GM06990 (cell line): ENCODE measurements around the gene C2CD4D.

Source experiments
- DNase-seq: peaks from one replicate; pipeline ENCODE4 v3.0.0-alpha.2; 2011; ENCODE audit not compliant: insufficient read length; ENCODE audit errors: extremely low read depth
- H3K27me3 ChIP-seq: replicated peaks from 2 replicates; pipeline ENCODE4 v1.6.0; 2011; ENCODE audit warnings: low read length; ENCODE audit not compliant: control insufficient read depth, insufficient read depth
- H3K36me3 ChIP-seq: 2 replicates; pipeline ENCODE4 v1.5.1; 2011; ENCODE audit warnings: low read length; ENCODE audit not compliant: control insufficient read depth, insufficient read depth
- H3K4me3 ChIP-seq: replicated peaks from 2 replicates; pipeline ENCODE4 v1.5.1; 2011; ENCODE audit warnings: low read depth, mild to moderate bottlenecking, control low read depth, low read length
- TF ChIP-seq, protein P1 (sequence below): IDR thresholded peaks from 2 replicates; pipeline ENCODE4 v1.5.1; 2011; ENCODE audit warnings: low read length, control low read depth, mild to moderate bottlenecking, inconsistent platforms; ENCODE audit not compliant: insufficient read depth, poor library complexity, severe bottlenecking

C2CD4D gene

DNA sequence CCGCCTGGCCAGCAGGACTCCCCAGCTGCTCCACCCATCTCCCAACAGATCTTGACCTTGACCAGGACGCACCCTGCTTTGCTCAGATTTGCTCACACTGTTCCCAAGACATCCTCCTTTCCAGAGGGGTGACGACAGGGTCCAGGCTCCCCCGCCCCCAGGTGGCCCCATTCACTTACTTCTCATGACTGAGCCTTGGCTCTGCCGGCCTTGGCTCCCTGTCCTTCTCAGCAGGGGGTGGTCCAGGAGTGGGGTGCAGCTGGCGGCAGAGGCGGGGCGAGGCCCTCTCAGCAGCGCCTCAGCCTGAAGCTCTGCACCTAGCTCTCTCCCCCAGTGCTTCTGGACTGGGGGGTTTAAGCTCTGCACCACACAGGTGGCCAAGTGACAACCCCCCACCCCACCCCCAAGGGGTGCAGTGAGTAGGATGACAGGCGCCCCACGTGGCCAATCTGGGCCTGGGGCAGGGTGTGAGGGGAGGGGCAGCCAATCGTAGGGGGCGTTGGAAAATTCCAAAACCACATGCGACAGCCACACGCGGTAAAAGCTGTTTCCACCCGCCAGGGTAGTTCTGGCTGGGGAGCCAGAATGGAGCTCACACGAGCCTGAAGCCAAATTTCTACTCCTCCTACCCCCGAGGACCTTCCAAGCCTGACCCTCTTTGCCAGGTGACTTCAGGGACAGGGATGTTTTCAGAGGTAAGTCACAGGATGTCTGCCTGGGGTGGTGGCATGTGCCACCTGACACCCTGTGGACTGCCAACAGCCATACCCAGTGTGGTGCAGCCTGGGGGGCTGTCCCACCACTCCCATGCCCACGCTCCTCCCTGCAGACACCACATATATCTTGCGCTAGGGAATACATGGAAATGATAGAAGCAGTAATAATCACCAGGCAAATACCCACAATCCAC, 13.6 kb downstream of the C2CD4D start:
- DNase-seq: no peak
- TF ChIP-seq, protein P1, sequence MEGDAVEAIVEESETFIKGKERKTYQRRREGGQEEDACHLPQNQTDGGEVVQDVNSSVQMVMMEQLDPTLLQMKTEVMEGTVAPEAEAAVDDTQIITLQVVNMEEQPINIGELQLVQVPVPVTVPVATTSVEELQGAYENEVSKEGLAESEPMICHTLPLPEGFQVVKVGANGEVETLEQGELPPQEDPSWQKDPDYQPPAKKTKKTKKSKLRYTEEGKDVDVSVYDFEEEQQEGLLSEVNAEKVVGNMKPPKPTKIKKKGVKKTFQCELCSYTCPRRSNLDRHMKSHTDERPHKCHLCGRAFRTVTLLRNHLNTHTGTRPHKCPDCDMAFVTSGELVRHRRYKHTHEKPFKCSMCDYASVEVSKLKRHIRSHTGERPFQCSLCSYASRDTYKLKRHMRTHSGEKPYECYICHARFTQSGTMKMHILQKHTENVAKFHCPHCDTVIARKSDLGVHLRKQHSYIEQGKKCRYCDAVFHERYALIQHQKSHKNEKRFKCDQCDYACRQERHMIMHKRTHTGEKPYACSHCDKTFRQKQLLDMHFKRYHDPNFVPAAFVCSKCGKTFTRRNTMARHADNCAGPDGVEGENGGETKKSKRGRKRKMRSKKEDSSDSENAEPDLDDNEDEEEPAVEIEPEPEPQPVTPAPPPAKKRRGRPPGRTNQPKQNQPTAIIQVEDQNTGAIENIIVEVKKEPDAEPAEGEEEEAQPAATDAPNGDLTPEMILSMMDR: no peak
- no peak overlapping the region for H3K4me3 ChIP-seq
- no peaks in the 10 kb centered on the region for H3K36me3 ChIP-seq
- peaks cover 1% of the 10 kb centered on the region for H3K27me3 ChIP-seq

DNA sequence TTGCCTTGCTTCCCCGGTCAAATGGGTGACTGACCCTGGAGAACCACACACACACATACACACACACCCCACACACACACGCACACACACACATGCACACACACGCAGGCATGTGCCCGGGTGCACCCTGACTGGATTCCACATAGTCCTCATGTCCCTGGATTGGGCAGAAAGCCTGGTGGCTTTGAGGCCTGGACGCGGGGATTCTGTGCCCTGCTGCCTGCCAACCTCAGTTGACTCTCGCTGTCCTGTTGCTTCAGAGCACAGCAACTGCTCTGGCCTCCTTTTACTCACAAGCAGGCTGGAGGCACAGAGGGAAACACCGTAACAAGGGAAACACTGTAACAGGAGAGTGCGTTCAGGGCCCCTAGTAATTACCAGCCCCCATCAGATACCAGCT, 14.4 kb downstream of the C2CD4D start:
- TF ChIP-seq, protein P1: no peak
- peaks cover 1% of the 10 kb centered on the region for H3K27me3 ChIP-seq

DNA sequence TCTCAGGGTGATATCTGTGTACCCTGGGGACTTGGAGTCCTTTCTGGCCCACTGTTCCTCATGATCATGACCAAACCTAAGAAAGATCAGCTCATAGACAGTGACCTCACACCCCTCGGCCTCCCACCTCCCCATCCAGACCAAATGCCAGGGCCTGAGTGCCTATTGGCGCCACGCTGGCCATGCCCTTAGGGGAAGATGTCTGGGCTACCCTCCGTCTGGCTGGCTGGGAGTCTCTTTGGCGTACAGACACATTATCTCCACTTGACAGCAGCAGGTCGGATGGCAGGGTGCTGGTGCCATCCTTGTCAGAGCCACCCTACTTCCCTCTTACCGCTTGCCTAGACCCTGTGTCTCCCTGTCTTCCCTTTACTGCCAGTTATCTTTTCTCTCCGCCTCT, 16.4 kb downstream of the C2CD4D start:
- DNase-seq: no peak
- Histone ChIP-seq H3K36me3 (no peaks in the 10 kb centered on the region), H3K27me3 (peaks cover 1% of the 10 kb centered on the region; the same call in 1 of the 2 replicates), H3K4me3 (no peak overlapping the region)
- TF ChIP-seq, protein P1: no peak

More for the DNA sequence above, 14.4 kb downstream of the C2CD4D start:
- DNase-seq: no peak
- Histone ChIP-seq H3K36me3 (no peaks in the 10 kb centered on the region), H3K4me3 (no peak overlapping the region)

DNA sequence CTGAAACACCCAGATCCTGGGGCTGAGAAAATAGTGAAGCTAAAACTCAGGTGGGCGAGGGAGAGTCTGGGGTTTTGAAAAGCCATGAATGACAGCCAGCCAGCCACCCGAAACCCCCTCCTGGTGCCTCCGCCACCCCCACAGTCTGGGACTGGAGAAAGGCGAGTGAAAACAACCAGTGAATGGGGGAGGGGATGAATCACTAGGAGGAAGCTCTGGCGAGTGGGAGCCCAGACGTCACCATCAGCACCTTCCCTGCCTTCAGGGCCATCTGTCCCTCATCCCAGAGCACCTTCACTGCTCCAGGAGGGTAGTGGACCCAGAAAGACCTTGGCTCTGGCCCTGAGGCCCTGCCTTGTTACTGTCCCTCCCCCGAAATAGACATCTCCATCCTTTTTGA, 17.2 kb downstream of the C2CD4D start:
- no peak for DNase-seq
- Histone ChIP-seq H3K4me3 (no peak overlapping the region), H3K36me3 (no peaks in the 10 kb centered on the region), H3K27me3 (peaks cover 1% of the 10 kb centered on the region; the same call in 1 of the 2 replicates)
- TF ChIP-seq, protein P1: no peak

DNA sequence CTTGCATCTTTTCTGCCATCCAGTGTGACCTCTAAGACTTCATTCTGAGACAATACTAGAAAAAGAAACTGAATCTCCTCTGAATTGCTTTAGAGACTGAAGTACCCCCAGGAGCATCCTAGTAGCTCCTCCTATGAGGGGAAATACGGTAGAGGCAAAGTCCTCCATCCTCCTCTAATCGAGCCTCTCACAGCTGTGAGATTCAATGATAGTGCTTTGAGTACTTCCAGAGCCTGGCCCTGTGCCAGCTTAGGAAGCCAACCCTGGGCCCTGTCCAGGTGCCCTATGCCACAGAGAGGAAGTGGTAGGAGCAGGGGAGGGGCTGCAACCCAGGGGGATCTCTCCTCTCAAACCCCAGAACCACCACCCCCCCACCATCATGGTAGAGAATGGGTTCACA, 18.7 kb downstream of the C2CD4D start:
- TF ChIP-seq, protein P1: no peak
- Histone ChIP-seq H3K36me3 (no peaks in the 10 kb centered on the region), H3K27me3 (peaks cover 1% of the 10 kb centered on the region; the same call in 1 of the 2 replicates), H3K4me3 (no peak overlapping the region)
- DNase-seq: no peak
